Renal cortex interstitium (tissue), 11 donors: ENCODE measurements around the gene GLRX3. TPM values are rescaled to one million over a fixed set of nuclear protein-coding genes. Genes with fewer than 3 reads are reported as not detected.

Experiments used
- DNase-seq, 11 donors: peaks; one replicate each; pipeline ENCODE4 v3.0.0-alpha.2; 2013; ENCODE audit warnings: low read depth in 9 of 11, low spot score in 4 of 11; ENCODE audit errors: extremely low read depth in 1 of 11
- polyA plus RNA-seq, 3 donors: library from polyadenylated mRNA; unstranded; fragments of 120-200 nt; gene quantifications; one replicate each; pipeline ENCODE4 v1.2.1, GENCODE V29; 2013; ENCODE audit not compliant: insufficient read length in 3 of 3

The GLRX3 gene
- polyA plus RNA-seq, 3 donors: 78.7 to 88.1 (median 81.0) TPM

DNA sequence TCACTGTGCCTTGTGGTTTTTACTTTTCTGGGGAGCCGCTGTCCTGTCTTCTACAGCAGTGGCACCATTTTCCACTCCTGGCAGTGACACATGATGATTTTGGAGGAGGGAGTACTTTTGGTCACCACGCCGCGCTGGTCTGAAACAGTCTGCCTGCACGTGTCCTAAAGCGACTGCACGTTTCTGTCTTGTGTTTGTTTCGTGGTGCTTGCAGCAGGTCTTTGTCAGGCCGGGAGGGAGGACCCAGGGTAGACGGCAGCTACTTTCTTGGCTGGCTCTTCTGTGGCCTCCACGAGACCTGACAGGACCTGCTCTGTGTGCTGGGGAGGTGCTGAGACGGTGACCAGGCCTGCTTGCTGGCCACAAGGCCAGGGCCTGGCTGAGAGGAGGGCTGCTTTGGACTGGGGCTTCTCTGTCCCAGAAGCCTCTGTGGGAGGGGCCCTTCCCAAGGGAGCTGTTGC lies 82.0 kb downstream of the GLRX3 start:
- DNase-seq: no peak

DNA sequence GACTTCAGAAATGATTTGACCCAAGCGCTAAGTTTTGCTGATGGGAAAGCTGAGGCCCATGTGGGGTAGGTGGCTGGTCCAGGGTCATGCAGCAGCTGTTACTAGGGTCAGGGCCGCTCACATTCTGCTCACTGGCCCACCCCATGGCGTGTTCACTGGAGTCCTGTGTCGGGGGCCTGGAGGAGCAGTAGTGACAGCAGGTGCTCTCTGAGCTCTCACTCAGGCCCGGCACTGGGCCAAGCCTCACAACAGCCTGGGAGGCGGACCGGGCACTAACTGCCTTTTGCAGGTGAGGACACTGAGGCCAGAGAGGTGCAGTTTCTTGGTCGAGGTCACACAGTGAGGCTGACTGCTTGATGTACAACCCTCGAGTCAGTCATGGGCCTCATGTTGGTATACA lies 82.7 kb downstream of the GLRX3 start:
- no peak for DNase-seq

DNA sequence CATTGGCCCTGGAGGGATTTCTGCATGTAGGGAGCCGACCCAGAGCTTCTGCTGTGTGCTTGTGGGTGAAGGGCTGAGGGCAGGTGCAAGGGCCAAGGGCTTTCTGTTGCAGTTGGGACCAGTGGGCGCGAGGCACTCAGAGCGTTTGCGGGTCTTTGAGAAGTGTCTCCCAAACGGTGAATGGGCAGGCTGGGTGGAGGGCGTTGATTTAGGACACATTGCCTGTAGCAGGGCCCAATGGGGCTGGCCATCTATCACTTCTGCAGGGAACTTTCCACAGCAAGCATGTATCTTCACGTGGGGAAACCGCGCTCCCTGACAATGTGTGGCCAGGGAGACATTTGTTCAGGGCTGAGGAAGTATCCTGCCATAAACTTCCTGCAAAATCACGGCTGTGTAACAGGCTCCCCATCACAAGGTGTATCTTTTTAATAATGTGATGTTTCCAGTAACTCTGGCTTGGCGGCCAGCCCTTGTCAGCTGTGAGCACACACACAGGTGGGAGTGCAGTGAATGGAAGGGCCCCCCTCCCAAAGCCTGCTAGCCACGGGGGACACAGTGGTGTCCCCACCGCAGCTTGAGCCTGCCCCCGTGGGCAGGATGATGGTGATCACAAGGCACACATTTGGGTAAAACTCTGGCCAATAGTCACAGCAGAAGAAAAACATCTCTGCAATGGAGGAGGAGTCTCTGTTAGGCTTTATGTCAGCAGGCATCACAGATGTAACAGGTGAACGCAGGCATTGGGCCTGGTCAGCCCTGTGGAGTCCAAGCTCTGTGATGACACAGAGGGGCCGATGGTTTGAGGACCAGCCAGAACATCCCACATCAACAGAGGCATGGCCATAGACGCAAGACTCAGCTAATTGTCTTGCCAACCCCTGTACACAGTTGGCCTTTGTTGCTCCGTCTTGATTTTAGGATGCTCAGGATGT lies 84.3 kb downstream of the GLRX3 start:
- no peak for DNase-seq

DNA sequence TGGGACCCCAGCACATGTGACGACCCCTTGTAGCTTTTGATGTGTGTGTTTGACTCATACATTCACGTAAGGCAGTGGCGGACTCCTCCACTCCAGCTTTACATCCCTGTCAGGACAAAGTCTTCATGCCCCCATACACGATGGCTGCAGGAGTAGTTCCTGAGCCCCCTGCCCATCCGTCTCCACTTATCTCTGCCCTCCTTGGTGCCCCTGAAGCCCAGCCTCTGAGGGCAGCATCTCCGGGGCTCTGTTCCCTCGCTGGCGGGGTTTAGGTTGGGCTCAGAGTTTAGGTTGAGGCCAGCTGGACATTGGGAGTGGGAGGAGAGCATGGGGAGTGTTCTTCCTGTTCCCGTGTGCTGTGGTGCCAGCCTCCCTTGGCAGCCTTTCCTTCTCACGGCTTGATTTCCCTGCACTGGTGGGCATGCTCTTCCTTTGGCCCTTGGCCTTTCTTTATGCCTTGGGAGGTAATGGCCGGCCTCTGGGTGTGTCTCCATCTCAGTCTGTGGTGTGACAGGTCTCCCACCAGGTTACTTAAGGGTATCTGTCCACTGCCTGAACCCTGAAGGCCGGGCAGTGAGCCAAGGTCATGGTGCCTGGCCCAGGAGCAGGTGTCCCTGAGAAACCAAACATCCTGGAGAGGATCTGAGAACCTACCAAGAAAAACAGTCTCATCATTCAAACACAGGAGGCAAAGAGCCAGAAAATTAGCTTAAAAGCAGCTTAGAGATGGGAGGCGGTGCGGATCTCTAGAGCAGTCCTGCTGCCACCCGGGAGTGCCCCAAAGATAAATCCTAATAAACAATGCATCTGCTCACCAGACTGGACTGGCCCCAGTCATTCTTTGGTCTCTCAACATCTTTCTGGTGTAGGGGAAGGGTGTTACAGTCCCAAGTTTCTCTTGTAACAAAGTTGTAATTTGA lies 85.5 kb downstream of the GLRX3 start:
- DNase-seq: no peak

DNA sequence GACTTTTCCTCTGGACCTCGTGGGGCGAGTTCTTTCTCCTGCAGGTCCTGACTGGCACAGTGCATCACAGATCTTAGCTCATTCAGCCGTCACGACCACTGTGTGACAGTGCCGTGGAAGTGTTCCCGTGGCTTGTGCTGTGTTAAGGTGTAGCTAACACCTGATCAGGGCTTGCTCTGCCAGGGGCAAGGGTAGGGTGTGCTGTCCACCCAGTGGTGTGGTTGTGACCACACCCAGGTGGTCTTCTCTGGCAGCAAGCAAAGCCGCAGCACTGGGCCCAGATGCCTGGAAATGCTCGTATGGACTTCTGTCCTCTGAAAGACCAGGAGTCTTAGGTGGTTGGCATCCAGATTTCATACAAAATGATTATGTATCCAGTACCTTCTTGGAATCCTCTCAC lies 86.2 kb downstream of the GLRX3 start:
- DNase-seq: no peak

DNA sequence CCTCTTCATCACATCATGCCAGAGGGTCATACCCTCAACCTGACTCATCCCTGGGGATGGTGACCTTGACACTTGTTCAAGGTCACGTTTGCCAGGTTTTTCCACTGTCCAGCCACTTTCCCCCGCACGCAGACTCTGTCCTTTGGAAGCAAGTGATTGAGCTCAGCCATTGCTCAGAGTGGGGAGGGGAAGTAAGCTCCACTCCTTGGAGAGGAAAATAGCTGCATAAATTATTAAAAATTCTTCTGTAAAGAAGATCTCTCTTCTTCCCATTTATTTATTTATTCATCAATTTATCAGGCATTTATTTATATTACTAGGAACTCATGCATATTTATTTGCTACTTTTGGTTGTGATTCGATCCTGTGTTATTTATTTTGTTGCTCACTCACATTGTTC lies 88.0 kb downstream of the GLRX3 start:
- DNase-seq: no peak

DNA sequence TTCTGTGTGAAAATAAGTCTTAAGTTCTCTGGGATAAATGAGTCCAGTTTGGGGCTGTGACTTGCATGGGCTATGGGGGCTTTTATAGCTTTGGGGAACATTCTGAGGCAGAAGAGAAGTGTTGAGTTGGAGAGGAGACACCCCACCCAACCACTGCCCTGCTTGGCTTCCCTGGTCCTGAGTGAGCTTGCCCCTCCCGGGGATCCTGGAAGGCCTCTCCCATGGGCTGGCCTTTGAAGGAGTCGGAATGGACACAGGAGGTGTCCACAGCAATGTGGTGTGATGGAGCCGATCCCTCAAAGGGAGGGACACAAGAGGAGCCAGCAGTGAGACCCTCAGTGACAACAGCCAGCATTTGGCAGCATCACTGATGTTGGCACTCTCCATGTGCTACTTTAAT lies 89.8 kb downstream of the GLRX3 start:
- no peak for DNase-seq

DNA sequence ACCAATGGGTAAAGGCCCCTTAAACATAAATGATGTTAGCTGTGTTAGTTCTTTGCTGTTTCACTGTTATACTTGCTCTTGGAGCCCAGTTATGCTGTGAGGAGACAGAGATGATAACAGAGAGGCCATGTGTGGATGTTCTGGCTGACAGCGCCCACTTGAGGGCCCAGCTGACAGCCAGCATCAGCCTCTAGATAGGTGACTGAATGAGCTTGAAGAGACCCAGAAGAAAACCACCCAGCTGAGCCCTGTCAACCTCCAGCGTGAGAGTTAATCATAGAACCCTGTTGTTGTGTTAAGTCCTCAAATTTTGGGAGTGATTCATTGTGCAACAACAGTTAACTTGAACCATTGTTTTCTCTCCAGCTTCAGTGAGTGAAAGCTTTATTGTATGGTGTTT lies 91.7 kb downstream of the GLRX3 start:
- no peak for DNase-seq

Other genes with a start within 250 kb of the GLRX3 start
- 1 to 10 TPM; 1.6 to 2.4 (median 2.2) TPM for gene EBF3, start 172.1 kb upstream of the GLRX3 start, polyA plus RNA-seq
- gene C10orf143, start 25.6 kb upstream of the GLRX3 start, polyA plus RNA-seq: 10 to 100 TPM in 1 of 3 donors, 1 to 10 TPM in 2; 5.6 to 10.5 (median 6.5) TPM